Upper lobe of left lung (tissue), 6 donors: ENCODE data around the gene KL. TPM values are rescaled to one million over a fixed set of nuclear protein-coding genes. Genes with fewer than 3 reads are reported as not detected.
A peak's percentile ranks its signal among the peaks of the same experiment; 100 is the strongest.

Experiments
- ATAC-seq, 2 donors: fragments of 200-7000 bp; cut with Tn5 transposase; one replicate each; pipeline ENCODE4 v1.9.1; 2022; ENCODE audit warnings: mild to moderate bottlenecking in 2 of 2, moderate library complexity in 2 of 2; ENCODE audit not compliant: low FRiP score in 2 of 2
- DNase-seq, 2 donors: peaks; one replicate each; pipeline ENCODE4 v3.0.0-alpha.2; 2019 to 2020
- H3K27ac ChIP-seq, 4 donors: fragments of 200-600 bp; sonication (generic); one replicate each; pipeline ENCODE4 v1.5.1; 2016 to 2019
- H3K27me3 ChIP-seq, 4 donors: fragments of 200-600 bp; sonication (generic); one replicate each; pipeline ENCODE4 v1.5.1; 2017 to 2019
- H3K36me3 ChIP-seq, 4 donors: fragments of 200-600 bp; sonication (generic); one replicate each; pipeline ENCODE4 v1.5.1; 2016 to 2019
- H3K4me1 ChIP-seq, 4 donors: fragments of 200-600 bp; sonication (generic); one replicate each; pipeline ENCODE4 v1.5.1; 2018 to 2019
- H3K4me3 ChIP-seq, 4 donors: fragments of 200-600 bp; sonication (generic); one replicate each; pipeline ENCODE4 v1.5.1; 2017 to 2019; ENCODE audit warnings: mild to moderate bottlenecking in 2 of 4, moderate library complexity in 1 of 4
- H3K9me3 ChIP-seq, 4 donors: fragments of 200-600 bp; sonication (generic); one replicate each; pipeline ENCODE4 v1.5.1; 2018 to 2019
- CTCF ChIP-seq, 6 experiments: fragments of 450-650 bp in 4 of 6; fragments of 200-600 bp in 2 of 6; sonication (generic) in 2 of 6; IDR thresholded peaks; one replicate each; pipeline ENCODE4 v1.5.1; 2016 to 2019; ENCODE audit warnings: antibody characterized with exemption in 6 of 6
- EP300 ChIP-seq, 4 donors: sonication (generic); formaldehyde crosslinking; IDR thresholded peaks; one replicate each; pipeline ENCODE4 v1.5.1; 2017; ENCODE audit warnings: antibody characterized with exemption in 4 of 4, control low read depth in 2 of 4
- POLR2A ChIP-seq, 4 donors: fragments of 450-650 bp; IDR thresholded peaks; one replicate each; pipeline ENCODE4 v1.5.1; 2016 to 2017; ENCODE audit warnings: antibody characterized with exemption in 4 of 4, mild to moderate bottlenecking in 2 of 4
- POLR2AphosphoS5 ChIP-seq, 2 donors: sonication (generic); formaldehyde crosslinking; IDR thresholded peaks; one replicate each; pipeline ENCODE4 v1.5.1; 2017; ENCODE audit warnings: antibody characterized with exemption in 2 of 2
- WGBS, 2 donors: methylation state at CpG; one replicate each; pipeline ENCODE4 v1.1.5; 2017 to 2018; 5-methylcytosine and 5-hydroxymethylcytosine counted together
- total RNA-seq, 6 donors: library from RNA; depleted of rRNA in 4 of 6; stranded (reverse); fragments of >200 nt in 4 of 6; gene quantifications; one replicate each; pipeline versions ENCODE4 v1.1.0 to v1.2.1, GENCODE V29; 2016 to 2021
- donor health status: DM: no; HTN: no; CAD: no; lungs with moderate emphysema.
- donor health status: DM: no; HTN: yes; CAD: no; lungs with severe emphysema.

The KL gene
- total RNA-seq, 6 donors from 2014 or later, result 4.7 to 11.2 (median 7.7) TPM

- Histone ChIP-seq H3K4me3 (no peak overlapping the region), H3K4me1 (peaks cover 36 to 44% (median 41%) of the 10 kb centered on the region in 4 donors), H3K36me3 (peaks cover 9 to 95% (median 24%) of the 10 kb centered on the region in 4 donors), H3K27me3 (no peaks in the 10 kb centered on the region), H3K27ac (peak overlapping the region; percentile 50 to 74 (median 60)), H3K9me3 (no peaks in the 10 kb centered on the region)
- peak in 1 of 4 donors; percentile 8 for TF ChIP-seq EP300 (IDR thresholded peaks at IDR 0.05)
- no peak for TF ChIP-seq POLR2A (IDR thresholded peaks at IDR 0.05)
- 57 to 59% methylated on average over 9 of the region's 9 CpGs for WGBS, 2 donors
- DNase-seq (no peak), ATAC-seq (no peak)
Observed at GRCh38 chr13:33111414-33112110, 95.3 kb downstream of the KL start.

DNA sequence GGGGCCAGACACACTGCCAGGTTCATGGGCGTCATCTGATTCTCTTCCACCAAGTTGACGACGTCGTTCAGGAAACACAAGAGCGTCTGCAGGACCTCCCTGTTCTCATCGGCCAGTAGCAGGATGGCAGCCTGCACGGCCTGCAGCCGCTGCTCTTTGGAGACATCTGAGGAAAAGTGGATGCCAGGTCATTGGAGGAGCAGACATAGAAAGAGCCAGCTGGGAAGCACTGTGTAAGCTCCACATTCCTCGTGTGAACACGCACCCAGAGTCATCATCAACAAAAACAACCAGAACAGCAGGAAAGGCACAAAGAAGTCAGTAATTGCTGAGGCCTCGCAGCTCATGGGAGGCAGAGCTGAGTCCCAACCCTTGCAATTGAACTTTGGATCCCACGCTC lies 96.5 kb downstream of the KL start:
- Histone ChIP-seq H3K9me3 (no peaks in the 10 kb centered on the region), H3K27me3 (no peaks in the 10 kb centered on the region), H3K4me1 (peaks cover 36 to 44% (median 41%) of the 10 kb centered on the region in 4 donors), H3K27ac (peak overlapping the region; percentile 13 to 74 (median 60)), H3K4me3 (no peak overlapping the region), H3K36me3 (peaks cover 6 to 96% (median 22%) of the 10 kb centered on the region in 4 donors)
- 70 to 80% methylated on average over 12 of the region's 12 CpGs for WGBS, 2 donors
- DNase-seq (peak in 1 of 2 donors; percentile 40), ATAC-seq (peak in 1 of 2 donors; percentile 44)
- no peak for TF ChIP-seq EP300 (IDR thresholded peaks at IDR 0.05)
- TF ChIP-seq POLR2AphosphoS5 (IDR thresholded peaks at IDR 0.05), result no peak
- TF ChIP-seq POLR2A (IDR thresholded peaks at IDR 0.05), result no peak
- TF ChIP-seq CTCF (IDR thresholded peaks at IDR 0.05), result no peak

DNA sequence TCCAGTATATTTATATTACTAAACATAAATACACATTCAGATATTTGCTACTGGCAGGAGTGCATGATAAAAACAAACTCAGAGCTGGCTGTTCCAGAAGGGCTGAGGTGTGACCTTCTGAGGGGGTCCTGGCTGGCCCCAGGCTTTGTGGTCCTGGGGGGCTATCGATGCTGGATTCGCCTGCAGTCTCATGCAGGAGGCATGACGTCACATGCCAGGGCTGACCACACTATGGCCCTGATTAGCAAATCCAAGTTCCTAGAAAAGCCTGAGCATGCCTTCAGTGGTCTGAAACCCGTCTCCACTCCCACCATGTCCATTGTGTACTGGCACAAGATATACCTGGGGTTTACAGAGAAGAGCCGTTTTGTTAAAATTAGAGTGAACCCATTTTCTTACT lies 97.9 kb downstream of the KL start:
- DNase-seq, result no peak
- no peak for ATAC-seq
- H3K4me3 ChIP-seq, result no peak overlapping the region
- peaks cover 34 to 39% (median 37%) of the 10 kb centered on the region in 4 donors for H3K4me1 ChIP-seq
- TF ChIP-seq EP300 (IDR thresholded peaks at IDR 0.05), result no peak
- TF ChIP-seq CTCF (IDR thresholded peaks at IDR 0.05), result no peak
- no peak for TF ChIP-seq POLR2A (IDR thresholded peaks at IDR 0.05)
- no peak for TF ChIP-seq POLR2AphosphoS5 (IDR thresholded peaks at IDR 0.05)
- H3K27me3 ChIP-seq, result no peaks in the 10 kb centered on the region
- H3K27ac ChIP-seq, result peak overlapping the region in 2 of 4 donors; percentile 66 to 74
- WGBS, 2 donors, result 74 to 83% methylated on average over 5 of the region's 5 CpGs
- no peaks in the 10 kb centered on the region for H3K9me3 ChIP-seq
- H3K36me3 ChIP-seq, result peaks cover 6 to 97% (median 26%) of the 10 kb centered on the region in 4 donors

DNA sequence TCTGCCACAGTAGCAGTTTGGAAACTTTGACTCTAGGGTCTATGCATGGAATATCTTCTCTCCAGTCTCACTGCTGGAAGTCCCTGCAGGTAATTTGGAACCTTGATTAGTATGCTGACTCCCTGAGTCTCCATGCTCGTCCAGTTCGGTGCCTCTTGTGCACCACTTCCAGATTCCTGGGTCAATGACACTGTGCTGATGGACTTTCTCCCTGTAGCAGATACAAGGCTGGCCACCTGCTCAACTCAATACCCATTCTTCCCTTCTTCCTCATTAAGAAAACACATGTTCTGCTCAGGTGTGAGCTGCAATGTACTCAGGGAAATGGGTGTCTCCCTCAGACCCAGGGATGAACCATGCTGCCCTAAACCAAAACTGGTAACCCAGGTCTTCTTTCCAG lies 99.1 kb downstream of the KL start:
- ATAC-seq (no peak), DNase-seq (no peak)
- H3K36me3 ChIP-seq, result peaks cover 6 to 93% (median 28%) of the 10 kb centered on the region in 4 donors
- peaks cover 29 to 43% (median 37%) of the 10 kb centered on the region in 4 donors for H3K4me1 ChIP-seq
- H3K9me3 ChIP-seq, result no peaks in the 10 kb centered on the region
- WGBS, 2 donors, result 93 to 100% methylated on average over 2 of the region's 2 CpGs
- H3K4me3 ChIP-seq, result no peak overlapping the region
- no peak overlapping the region for H3K27ac ChIP-seq
- TF ChIP-seq POLR2A (IDR thresholded peaks at IDR 0.05) (no peak), POLR2AphosphoS5 (IDR thresholded peaks at IDR 0.05) (no peak), CTCF (IDR thresholded peaks at IDR 0.05) (no peak), EP300 (IDR thresholded peaks at IDR 0.05) (no peak)
- H3K27me3 ChIP-seq, result no peaks in the 10 kb centered on the region
